IPS DF 19.7 (cell line): ENCODE measurements around the gene MBTPS1.
A peak's percentile ranks its signal among the peaks of the same experiment; 100 is the strongest.

Source experiments
- DNase-seq: peaks from one replicate; pipeline ENCODE4 v3.0.0-alpha.2; 2013; ENCODE audit warnings: low read depth, low spot score

Gene MBTPS1

GRCh38 chr16:84116720-84117493 is at the start of gene MBTPS1:
Gene MBTPS1, minus strand, starts transcription at chr16:84116942. Its CDS starts 15,159 bp downstream, at chr16:84101783.
- peak; percentile 83 for DNase-seq

DNA sequence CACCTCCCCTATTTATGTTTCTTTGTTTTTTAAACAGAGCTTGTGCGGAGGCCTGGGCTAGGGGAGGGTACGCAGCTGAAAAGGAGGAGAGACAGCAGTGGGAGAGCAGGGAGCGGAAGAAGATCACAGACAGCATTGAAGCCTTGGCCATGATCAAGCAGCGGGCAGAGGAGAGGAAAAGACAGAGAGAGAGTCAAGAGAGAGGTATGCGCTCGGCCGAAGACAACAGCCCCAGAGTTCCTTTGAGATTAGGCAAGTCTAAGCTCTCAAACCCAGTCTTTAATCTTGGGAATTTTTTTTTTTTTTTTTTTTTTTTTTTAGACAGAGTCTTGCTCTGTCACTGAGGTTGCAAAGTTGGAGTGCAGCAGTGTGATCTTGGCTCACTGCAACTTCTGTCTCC is 49.0 kb upstream of the MBTPS1 start:
- DNase-seq: no peak

DNA sequence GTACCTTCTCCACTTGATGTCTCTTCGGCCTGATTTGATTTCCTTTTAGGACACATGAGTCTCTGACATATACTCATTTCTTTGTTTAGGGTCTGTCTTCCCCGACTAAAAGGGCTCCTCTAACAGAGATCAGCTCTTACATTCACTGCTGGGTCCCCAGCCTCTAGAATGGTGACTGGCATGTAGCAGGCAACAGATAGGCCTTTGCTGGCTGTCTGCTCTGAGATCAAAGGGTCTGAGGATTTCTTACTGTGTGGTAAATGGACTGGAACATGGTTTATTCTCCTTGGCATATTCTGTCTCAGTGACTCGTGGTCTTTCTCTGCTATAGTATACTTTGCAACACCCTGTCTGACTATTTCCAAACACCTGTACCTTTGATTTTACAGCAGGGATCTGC is 45.1 kb upstream of the MBTPS1 start:
- no peak for DNase-seq

DNA sequence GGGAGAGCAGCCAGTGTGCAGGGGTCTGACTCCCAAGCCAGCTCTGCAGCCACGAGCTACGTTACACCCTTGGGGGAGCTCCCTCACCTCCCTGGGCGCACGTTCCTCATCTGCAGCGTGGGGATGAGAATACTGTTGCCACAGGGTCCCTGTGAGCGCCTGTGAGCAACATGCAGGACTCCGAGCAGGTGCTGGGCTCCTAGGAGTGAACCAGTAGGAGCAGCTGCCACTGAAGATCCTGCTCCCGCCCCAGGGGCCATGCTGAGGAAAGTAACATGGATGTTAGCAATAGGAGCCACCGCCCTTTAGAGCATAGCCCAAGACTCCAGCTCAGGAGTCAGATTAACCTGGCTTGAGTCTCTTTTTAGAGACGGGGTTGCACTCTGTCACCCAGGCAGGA is 44.3 kb upstream of the MBTPS1 start:
- DNase-seq: no peak

GRCh38 chr16:84159800-84160199 is 43.1 kb upstream of the MBTPS1 start:
- DNase-seq: no peak

GRCh38 chr16:84159007-84159406 is 42.3 kb upstream of the MBTPS1 start:
- no peak for DNase-seq

- DNase-seq: no peak
These were observed 39.6 kb upstream of the MBTPS1 start for GRCh38 chr16:84156342-84156784.

DNA sequence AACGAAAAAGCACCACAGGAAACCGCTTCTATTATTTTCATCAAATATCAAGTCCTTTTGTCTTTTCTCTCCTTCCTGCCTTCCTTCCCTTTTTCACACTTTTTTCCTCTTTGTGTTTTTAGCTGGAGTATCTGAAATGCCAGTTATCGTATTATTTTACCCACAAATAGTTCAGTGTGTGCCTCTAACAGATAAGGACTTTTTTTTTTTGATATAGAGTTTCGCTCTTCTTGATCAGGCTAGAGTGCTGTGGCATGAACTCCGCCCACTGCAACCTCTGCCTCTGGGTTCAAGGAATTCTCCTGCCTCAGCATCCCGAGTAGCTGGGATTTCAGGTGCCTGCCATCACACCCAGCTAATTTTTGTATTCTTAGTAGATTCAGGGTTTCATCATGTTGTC is 39.0 kb upstream of the MBTPS1 start:
- no peak for DNase-seq

DNA sequence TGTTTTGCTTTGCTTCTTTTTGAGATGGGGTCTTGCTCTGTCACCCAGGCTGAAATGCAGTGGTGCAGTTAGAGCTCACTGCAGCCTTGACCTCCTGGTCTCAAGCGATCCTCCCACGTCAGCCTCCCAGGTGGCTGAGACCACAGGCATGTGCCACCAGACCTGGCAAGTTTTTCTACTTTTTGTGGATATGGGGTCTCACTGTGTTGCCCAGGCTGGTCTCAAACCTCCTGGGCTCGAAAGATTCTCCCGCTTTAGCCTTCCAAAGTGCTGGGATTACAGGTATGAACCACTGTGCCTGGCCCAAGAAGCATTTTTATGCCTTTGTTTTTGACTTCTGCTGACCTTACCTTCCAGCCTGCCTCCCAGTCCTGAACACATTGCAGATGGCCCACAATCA is 38.5 kb upstream of the MBTPS1 start:
- no peak for DNase-seq

GRCh38 chr16:84153660-84154214 is 37.0 kb upstream of the MBTPS1 start:
- no peak for DNase-seq

DNA sequence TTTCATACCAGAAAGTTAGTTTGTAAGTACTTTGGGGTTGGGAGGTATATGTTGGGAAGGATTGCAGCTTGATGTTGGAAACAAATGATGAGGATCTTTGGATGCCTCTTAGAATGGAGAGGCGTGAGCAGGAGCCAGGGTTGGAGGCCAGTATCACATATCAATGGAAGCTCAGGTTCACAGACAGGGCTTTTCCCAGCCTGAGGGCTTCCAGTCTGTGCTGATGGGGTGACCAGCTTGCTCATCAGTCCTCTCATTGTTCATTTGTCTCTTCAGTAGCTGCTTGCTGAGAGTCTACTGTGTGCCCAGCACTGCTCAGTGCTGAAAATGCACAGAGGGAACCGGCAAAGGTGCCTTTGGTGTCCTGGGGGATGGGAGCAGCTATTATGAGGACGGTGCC is 34.2 kb upstream of the MBTPS1 start:
- DNase-seq: no peak

GRCh38 chr16:84144859-84145639 is 28.3 kb upstream of the MBTPS1 start, which contains the start of the genes DNAAF1 and HSDL1:
Gene DNAAF1, plus strand, starts transcription at chr16:84145308. Its CDS starts 133 bp downstream, at chr16:84145441.
Gene HSDL1, minus strand, starts transcription at chr16:84145177. Its CDS starts 13,856 bp downstream, at chr16:84131321.
- DNase-seq: no peak

DNA sequence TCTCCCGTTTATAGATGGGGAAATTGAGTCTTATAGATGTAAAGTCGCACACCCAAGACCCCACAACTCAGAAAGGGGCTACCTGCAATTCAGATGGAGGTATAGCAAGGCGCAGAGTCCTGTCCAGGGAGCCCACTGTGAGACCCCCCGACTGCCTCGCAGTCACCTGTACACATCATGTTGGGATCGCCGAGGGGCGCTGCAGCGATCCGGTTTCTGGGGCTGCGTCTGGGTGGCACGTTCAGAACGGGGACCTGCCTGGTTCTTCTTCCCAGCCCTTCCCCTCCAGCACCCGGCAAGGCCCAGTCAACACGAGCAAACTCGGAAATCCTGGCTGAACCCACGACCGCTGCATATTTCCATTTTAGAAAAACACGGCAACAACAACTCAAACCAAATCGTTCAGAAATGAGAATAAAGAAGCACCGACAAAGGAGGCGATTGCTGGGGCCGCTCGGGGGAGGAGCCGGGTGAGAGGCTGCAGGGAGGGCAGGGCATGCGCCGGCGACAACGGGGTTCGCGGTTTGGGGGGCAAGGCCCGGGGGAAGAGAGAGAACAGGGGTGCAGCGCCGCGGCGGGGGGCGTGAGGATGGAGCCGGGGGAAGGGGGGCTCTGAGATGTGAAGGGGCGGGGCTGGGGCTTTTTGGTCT is 27.6 kb upstream of the MBTPS1 start:
- no peak for DNase-seq

GRCh38 chr16:84143784-84144199 is 27.1 kb upstream of the MBTPS1 start:
- DNase-seq: no peak

DNA sequence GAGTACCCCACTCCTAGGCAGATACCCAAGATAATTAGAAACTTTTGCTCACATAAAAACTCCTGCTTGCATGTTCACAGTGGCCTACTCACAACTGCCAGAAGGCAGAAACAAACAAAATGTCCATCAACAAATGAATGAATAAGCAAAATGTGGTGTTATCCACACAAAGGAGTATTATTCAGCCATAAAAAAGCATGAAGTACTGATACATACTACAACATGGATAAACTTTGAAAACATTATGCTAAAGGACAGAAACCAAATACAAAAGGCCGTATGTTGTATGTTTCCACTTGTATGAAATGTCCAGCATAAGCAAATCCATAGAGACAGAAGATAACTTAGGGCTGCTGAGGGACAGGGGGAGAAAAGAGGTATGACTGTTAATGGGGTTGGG is 26.3 kb upstream of the MBTPS1 start:
- DNase-seq: no peak

GRCh38 chr16:84141143-84141670 is 24.5 kb upstream of the MBTPS1 start:
- no peak for DNase-seq

DNA sequence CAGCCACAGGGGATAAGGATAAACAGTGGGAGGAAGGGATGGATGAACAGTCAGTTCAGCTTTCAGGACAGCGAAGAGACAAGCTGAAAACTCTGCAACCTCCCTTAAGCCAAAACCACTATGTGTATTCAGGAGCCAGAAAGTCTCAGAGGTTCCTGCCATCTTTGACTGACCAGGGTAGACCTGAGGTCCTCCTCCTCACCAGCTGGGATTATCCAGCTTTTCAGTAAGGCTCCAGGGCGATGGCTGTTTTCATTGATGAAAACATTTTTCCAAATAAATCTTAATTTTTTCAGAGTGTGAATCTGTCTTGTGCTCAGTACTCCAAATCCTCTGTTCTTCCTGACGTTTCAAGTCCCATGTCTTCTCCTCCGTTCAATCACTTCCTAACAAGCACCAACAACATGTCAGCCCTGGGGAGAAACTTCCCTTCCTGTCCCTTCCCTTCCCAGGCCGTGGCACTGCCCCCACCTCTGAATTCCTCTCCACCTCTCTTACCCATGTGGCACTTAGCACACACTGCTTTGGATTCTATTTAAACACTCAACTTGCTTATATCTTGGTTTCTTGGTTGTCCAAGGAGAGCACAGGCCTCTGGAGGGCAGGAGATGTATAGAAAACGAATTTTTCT is 23.0 kb upstream of the MBTPS1 start:
- no peak for DNase-seq

GRCh38 chr16:84138824-84139627 is 22.3 kb upstream of the MBTPS1 start:
- no peak for DNase-seq

- DNase-seq: no peak
These were observed 21.7 kb upstream of the MBTPS1 start for GRCh38 chr16:84138500-84138823.

GRCh38 chr16:84137769-84138357 is 21.1 kb upstream of the MBTPS1 start:
- DNase-seq: no peak
